Fibroblast of lung (primary cell): ENCODE data around the gene P3R3URF.
A peak's percentile ranks its signal among the peaks of the same experiment; 100 is the strongest.

Experiments
- CTCF ChIP-seq, 2 donors: IDR thresholded peaks in 1 of 2; conservative IDR thresholded peaks in 1 of 2; 1 replicate in 1 of 2; 2 replicates in 1 of 2; pipeline ENCODE4 v1.5.1; 2011 to 2012; ENCODE audit warnings: low read length in 2 of 2, control low read depth in 1 of 2, inconsistent platforms in 1 of 2, low read depth in 1 of 2, mild to moderate bottlenecking in 1 of 2
- EZH2 ChIP-seq: IDR thresholded peaks from 2 replicates; pipeline ENCODE4 v1.5.1; 2012; ENCODE audit warnings: low read length, control low read depth, mild to moderate bottlenecking; ENCODE audit errors: missing control alignments

GRCh38 chr1:46180082-46180616 lies 3.9 kb upstream of the P3R3URF start:
- TF ChIP-seq CTCF (conservative IDR thresholded peaks at IDR 0.05 in 1 of 2, IDR thresholded peaks at IDR 0.05 in 1 of 2; ENCODE audit: low read depth in 1 of 2, low read length in 2 of 2) (peak in 1 of 2 donors; percentile 4), EZH2 (no peak)
